Activated CD8-positive, alpha-beta memory T cell treated with anti-CD3 and anti-CD28 coated beads for 36 hours (primary cell): ENCODE data around the gene ITCH. TPM values are rescaled to one million over a fixed set of nuclear protein-coding genes. Genes with fewer than 3 reads are reported as not detected.

Experiments used
- CTCF ChIA-PET: fragments of 350-600 bp; sonication (Branson Sonifier 250); formaldehyde crosslinking; loops from one replicate; lab custom pipeline; 2021; ENCODE audit warnings: antibody characterized with exemption; lab: Charles Lee
- POLR2A ChIA-PET: fragments of 350-600 bp; sonication (Branson Sonifier 250); formaldehyde crosslinking; loops from one replicate; lab custom pipeline; 2021; ENCODE audit warnings: antibody characterized with exemption; lab: Charles Lee
- total RNA-seq, 2 experiments: library from RNA; stranded (reverse); gene quantifications; one replicate each; pipeline ENCODE4 v1.2.3, GENCODE V29; 2021

ITCH gene
- total RNA-seq, 2 experiments from 2014 or later: 44.1 to 44.8 TPM

GRCh38 chr20:34546751-34547181 lies 183.7 kb downstream of the ITCH start:
- ChIA-PET POLR2A (no interaction called here), CTCF (interaction anchor here (0.6 to 1.0 kb wide), 2 partner anchors 9 to 48 kb away, joined by 3 to 5 read pairs; no protein-coding TSS in a partner anchor)

GRCh38 chr20:34547844-34548613 lies 185.0 kb downstream of the ITCH start:
- CTCF ChIA-PET: interaction anchor here (1.0 kb wide), 2 partner anchors 10 to 235 kb away, joined by 3 read pairs; no protein-coding TSS in a partner anchor
- POLR2A ChIA-PET: no interaction called here

GRCh38 chr20:34549291-34549928 lies 186.3 kb downstream of the ITCH start:
- POLR2A ChIA-PET: no interaction called here
- CTCF ChIA-PET: interaction anchor here (1.0 kb wide), 1 partner anchor 237 kb away, joined by 3 read pairs; no protein-coding TSS in a partner anchor

GRCh38 chr20:34549929-34550305 lies 186.8 kb downstream of the ITCH start:
- CTCF ChIA-PET: no interaction called here
- POLR2A ChIA-PET: no interaction called here

GRCh38 chr20:34552569-34552968 lies 189.5 kb downstream of the ITCH start:
- POLR2A ChIA-PET: no interaction called here
- CTCF ChIA-PET: no interaction called here

GRCh38 chr20:34553366-34553867 lies 190.3 kb downstream of the ITCH start:
- ChIA-PET CTCF (no interaction called here), POLR2A (no interaction called here)

- CTCF ChIA-PET: interaction anchor here (1.0 to 2.3 kb wide), 3 partner anchors 27 to 246 kb away, joined by 3 to 8 read pairs (median 5); partner anchors contain the start of gene TP53INP2
- POLR2A ChIA-PET: interaction anchor here (0.5 to 1.6 kb wide), 6 partner anchors 14 to 148 kb away, joined by 3 to 7 read pairs (median 4); no protein-coding TSS in a partner anchor
Observed at GRCh38 chr20:34557936-34558319, 194.9 kb downstream of the ITCH start.

GRCh38 chr20:34558320-34559218 lies 195.5 kb downstream of the ITCH start, which contains the start of gene MAP1LC3A:
TSS of gene MAP1LC3A (plus strand) at chr20:34558718. CDS start at chr20:34558869, 151 bp downstream.
- ChIA-PET POLR2A (interaction anchor here (0.7 to 1.6 kb wide), 6 partner anchors 14 to 446 kb away, joined by 3 to 6 read pairs (median 3); partner anchors contain the start of gene EIF2S2), CTCF (interaction anchor here (0.6 to 2.3 kb wide), 4 partner anchors 27 to 246 kb away, joined by 3 to 8 read pairs (median 4); partner anchors contain the start of gene TP53INP2)

- POLR2A ChIA-PET: interaction anchor here (0.9 to 1.6 kb wide), 2 partner anchors 15 to 447 kb away, joined by 3 to 6 read pairs; partner anchors contain the start of gene EIF2S2
- CTCF ChIA-PET: interaction anchor here (1.9 to 2.3 kb wide), 2 partner anchors 28 to 247 kb away, joined by 5 to 8 read pairs; no protein-coding TSS in a partner anchor
Observed at GRCh38 chr20:34559311-34560140, 196.5 kb downstream of the ITCH start.

GRCh38 chr20:34560141-34560523 lies 197.1 kb downstream of the ITCH start:
- POLR2A ChIA-PET: no interaction called here

GRCh38 chr20:34560614-34561013 lies 197.5 kb downstream of the ITCH start:
- ChIA-PET POLR2A (no interaction called here), CTCF (no interaction called here)

More at GRCh38 chr20:34560141-34560523, 197.1 kb downstream of the ITCH start:
- CTCF ChIA-PET: no interaction called here

Other genes with a start within 250 kb of the ITCH start
- not detected for gene ASIP, start 121.8 kb upstream of the ITCH start, total RNA-seq
- gene AHCY, start 59.9 kb upstream of the ITCH start, total RNA-seq: 100 to 1,000 TPM; 205 to 211 TPM
- 10 to 100 TPM; 81.3 to 86.6 TPM for gene DYNLRB1, start 153.1 kb downstream of the ITCH start, total RNA-seq
- 1 to 10 TPM; 1.8 to 2.2 TPM for gene MAP1LC3A, start 195.4 kb downstream of the ITCH start, total RNA-seq